Measurements from ENCODE around the gene SLPI. TPM values are rescaled to one million over a fixed set of nuclear protein-coding genes. Genes with fewer than 3 reads are reported as not detected.

SLPI gene
- total RNA-seq, 1 experiment from 2014 or later, result 1.5 TPM

DNA sequence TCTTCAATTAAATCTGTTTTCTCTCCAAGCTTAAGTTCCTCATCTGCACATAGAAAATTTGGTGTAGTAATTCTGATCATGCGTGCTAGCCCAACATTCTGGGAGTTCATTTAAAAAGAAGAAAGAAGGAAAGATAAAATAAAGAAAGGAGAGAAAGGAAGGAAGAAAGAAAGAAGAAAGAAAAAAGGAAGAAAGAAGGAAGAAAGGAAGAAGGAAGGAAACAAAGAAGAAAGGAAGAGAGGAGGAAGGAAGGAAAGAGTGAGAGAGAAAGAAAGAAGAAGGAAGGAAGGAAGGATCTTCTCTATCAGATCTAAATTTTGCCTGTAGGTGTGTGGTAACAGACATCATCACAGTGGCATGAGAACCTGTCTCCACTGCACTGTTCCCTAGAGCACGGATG lies 16.2 kb downstream of the SLPI start:
- in situ Hi-C loops (cut with HindIII; ENCODE audit: low pct_unique_long_range_greater_than_20kb, low sequenced_read_pairs), result no loop called here
- DNase-seq (ENCODE audit: low read depth), result no peak

DNA sequence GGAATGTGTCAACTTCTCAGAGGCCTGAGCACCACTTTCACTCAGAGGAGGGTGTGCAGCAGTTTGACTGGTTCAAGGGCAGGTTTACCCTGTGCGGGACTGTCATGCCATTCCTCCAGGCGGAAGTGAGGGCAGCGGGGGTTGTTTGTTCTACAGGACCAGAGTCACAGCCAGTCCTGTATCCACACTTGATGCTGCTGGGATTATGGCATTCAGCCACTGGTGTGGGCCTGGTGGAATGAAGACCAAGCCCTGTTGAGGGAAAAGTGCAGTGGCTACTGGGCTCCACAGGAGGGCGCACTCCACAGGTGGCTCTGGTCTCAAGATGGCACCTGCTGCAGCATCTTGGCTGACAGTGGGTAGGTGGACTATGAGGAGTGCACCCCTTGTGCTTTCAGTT lies 18.4 kb downstream of the SLPI start:
- no peak for DNase-seq (ENCODE audit: low read depth)
- in situ Hi-C loops (cut with HindIII; ENCODE audit: low pct_unique_long_range_greater_than_20kb, low sequenced_read_pairs), result no loop called here

DNA sequence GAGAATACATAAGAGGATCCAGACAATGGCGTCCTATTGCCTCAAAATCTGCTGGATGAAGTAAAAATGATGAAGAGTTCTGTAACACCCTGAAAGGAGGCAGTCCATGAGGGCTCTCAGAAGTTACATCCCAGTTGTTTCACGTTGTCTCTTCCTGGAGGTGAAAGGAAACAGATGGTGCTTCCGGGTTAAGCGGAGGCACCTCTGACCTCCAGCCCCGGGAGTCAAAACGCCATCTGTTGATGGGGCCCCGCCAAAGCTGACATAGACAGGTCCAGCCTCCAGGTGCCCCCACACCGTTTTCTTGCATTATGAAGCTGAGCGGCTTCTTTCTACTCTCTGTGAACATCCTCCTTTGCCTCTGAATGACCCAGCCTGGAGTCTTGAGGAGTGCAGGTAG lies 23.7 kb downstream of the SLPI start:
- in situ Hi-C loops (cut with HindIII; ENCODE audit: low pct_unique_long_range_greater_than_20kb, low sequenced_read_pairs), result no loop called here
- DNase-seq (ENCODE audit: low read depth), result no peak

DNA sequence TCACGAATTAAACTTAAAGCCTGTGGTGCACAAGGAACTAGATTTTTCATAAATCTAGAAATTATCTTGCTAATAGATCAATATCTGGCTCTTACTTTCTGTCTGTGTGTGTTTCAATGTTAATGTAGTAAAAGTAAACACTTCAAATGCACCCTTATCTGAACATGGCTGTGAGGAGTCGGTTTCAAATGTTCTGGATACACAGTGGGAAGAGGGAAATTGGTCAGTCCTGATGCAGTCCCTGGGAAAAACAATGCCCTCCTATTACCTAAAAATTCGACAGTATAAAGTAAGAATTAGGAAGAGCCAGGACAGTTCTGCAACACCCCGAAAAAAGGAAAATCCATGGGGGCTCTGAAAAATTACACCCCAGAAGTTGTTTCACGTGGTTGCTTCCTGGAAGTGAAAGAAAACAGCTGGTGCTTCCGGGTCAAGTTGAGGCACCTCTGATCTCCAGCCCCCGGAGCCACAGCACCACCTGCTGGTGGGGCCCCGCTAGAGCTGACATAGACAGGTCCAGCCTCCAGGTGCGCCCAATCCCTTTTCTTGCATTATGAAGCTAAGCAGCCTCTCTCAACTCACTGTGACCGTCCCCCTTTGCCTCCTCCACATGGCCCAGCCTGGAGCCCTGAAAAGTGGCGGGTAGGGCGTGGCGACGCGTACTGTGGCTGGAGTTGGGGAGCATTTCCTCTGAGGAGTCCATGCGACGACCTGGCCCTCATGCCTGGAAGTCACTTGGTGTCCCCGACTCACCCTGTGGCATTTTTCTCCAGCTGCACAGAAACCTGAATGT lies 24.9 kb downstream of the SLPI start:
- in situ Hi-C loops (cut with HindIII; ENCODE audit: low pct_unique_long_range_greater_than_20kb, low sequenced_read_pairs), result no loop called here
- no peak for DNase-seq (ENCODE audit: low read depth)

DNA sequence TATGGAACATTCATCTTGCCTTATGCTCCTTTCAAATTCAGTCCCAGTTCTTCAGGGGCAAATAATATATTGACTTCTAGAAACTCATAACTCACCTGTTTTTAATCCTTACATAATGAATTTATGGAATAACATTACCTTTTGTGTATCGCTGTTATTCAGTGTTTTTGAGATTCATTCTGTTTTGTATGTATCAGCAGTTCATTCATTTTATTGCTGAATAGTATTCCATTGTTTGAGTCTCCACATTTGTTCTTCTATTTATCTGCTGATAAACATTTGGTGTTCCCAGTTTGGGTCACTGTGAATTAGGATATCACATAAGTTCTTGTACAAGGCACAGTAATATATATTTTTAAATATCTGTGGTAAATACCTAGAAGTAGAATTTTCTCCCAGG lies 28.1 kb downstream of the SLPI start:
- in situ Hi-C loops (cut with HindIII; ENCODE audit: low pct_unique_long_range_greater_than_20kb, low sequenced_read_pairs), result no loop called here
- no peak for DNase-seq (ENCODE audit: low read depth)

DNA sequence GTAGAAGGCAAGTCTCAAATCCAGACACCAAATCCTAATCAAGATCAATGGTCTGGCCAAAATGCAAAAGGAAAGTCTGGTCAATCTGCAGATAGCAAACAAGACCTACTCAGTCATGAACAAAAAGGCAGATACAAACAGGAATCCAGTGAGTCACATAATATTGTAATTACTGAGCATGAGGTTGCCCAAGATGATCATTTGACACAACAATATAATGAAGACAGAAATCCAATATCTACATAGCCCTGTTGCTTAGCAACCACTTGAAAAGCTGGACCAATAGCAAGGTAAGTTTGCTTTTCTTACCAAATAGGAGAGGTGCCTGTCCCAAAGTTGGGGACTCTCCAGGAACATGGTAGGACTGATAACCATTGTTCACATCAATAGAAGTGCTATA lies 31.2 kb downstream of the SLPI start:
- in situ Hi-C loops (cut with HindIII; ENCODE audit: low pct_unique_long_range_greater_than_20kb, low sequenced_read_pairs), result no loop called here
- DNase-seq (ENCODE audit: low read depth), result no peak

DNA sequence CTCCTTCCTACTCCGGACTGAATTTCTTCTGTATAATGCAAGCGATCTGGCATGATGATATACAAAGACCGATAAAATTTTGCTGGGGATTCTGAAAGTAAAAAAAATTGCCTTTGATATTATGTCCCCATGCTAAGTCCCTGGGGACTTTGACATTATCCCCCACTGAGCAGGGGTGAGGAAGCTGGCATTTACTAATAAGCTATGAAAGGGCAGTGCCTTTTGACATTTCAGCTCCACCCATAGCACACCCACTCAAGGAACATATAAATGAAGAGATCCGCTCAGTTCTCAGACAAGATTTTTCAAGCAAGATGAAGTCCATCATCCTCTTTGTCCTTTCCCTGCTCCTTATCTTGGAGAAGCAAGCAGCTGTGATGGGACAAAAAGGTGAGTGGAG lies 33.3 kb downstream of the SLPI start, which contains the start of gene SEMG2:
SEMG2 (plus strand) TSS at position 298 of the 400 bp plus-strand sequence; CDS start at position 315, 17 bp downstream.
- in situ Hi-C loops (cut with HindIII; ENCODE audit: low pct_unique_long_range_greater_than_20kb, low sequenced_read_pairs), result no loop called here

DNA sequence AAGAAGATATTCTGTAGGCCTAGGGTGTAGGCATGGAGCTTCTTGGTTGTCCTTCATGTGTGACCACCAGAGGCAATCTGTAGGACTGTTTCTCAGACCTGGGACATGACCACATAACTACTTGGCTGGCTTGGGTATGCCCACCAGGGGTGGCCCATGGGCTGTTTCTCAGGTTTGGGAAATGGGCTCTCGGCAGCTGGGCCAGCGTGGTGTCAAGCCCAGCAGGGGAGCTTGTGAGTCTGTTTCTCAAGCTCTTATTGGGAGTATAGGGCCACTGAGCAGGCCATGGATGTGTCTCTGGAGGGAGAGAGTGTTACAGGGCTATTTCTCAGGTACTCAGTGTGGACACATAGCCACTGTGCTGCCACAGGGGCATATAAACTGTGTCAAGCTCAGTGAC lies 35.7 kb downstream of the SLPI start:
- in situ Hi-C loops (cut with HindIII; ENCODE audit: low pct_unique_long_range_greater_than_20kb, low sequenced_read_pairs), result no loop called here
- no peak for DNase-seq (ENCODE audit: low read depth)

More for the DNA sequence above, 33.3 kb downstream of the SLPI start, which contains the start of gene SEMG2:
- no peak for DNase-seq (ENCODE audit: low read depth)

DNA sequence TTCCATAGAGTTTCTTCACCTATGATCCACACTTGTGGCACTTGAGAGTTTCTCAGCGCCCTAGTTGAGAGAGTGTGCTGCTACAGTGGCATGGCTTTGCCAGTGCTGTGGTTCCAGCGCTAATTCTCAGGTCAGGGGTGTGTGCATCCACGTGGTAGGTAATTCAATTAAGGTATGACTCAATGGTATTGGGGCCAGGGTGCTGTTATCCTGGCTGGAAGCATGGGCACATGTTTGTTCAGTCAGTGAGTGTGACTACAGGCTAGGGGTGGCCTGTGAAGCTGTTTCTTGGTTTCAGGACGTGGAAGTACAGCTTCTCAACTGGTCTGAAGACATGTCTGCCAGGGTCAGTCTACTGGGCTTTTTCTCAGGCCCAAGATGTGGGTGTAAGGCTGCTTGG lies 36.2 kb downstream of the SLPI start:
- in situ Hi-C loops (cut with HindIII; ENCODE audit: low pct_unique_long_range_greater_than_20kb, low sequenced_read_pairs), result no loop called here
- no peak for DNase-seq (ENCODE audit: low read depth)

DNA sequence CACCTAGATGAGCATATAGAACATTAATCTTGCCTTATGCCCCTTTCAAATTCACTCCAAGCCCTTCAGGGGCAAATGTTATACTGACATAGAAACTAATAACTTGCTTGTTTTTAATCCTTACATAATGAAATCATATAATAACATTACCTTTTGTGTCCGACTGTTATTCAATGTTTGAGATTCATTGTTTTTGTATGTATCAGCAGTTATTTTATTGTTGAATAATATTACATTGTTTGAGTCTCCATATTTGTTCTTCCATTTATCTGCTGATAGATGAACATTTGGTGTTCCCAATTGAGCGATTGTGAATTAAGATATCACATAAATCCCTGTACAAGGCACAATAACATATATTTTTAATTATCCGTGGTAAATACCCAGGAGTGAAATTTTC lies 41.5 kb downstream of the SLPI start:
- in situ Hi-C loops (cut with HindIII; ENCODE audit: low pct_unique_long_range_greater_than_20kb, low sequenced_read_pairs), result no loop called here
- no peak for DNase-seq (ENCODE audit: low read depth)

DNA sequence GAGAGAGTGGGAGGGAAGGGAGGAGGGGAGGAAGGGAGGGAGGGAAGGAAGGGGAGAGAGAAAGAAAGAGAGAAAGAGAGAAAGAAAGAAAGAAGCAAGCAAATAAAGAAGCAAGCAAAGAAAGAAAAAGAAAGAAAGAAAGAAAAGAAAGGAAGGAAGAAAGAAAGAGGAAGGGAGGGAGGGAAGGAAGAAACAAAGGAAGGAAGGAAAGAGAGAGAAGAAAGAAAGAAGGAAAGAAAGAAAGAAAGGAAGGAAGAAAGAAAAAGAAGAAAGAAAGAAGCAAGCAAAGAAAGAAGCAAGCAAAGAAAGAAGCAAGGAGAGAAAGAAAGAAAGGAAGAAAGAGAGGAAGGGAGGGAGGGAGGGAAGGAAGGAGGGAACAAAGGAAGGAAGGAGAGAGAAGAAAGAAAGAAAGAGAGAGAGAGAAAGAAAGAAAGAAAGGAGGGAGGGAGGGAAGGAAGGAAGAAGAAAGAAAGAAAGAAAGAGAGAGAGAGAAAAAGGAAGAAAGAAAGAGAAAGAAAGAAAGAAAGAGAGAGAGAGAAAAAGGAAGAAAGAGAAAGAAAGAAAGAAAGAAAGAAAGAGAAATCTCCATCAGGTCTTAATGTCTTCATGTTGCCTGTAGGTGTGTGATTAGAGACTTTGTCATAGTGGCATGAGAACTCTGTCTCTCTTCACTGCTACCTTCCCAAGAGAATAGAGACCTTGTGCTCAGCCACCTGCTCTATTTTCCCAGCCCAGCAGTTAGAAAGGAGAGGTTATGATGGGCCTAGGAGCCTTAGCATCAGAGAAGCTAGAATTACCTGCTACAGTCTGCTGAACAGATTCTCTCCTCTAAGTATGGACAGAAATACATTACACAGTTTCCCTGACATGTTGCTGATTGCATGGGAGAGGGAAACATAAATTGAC lies 42.5 kb downstream of the SLPI start:
- in situ Hi-C loops (cut with HindIII; ENCODE audit: low pct_unique_long_range_greater_than_20kb, low sequenced_read_pairs), result no loop called here
- no peak for DNase-seq (ENCODE audit: low read depth)

DNA sequence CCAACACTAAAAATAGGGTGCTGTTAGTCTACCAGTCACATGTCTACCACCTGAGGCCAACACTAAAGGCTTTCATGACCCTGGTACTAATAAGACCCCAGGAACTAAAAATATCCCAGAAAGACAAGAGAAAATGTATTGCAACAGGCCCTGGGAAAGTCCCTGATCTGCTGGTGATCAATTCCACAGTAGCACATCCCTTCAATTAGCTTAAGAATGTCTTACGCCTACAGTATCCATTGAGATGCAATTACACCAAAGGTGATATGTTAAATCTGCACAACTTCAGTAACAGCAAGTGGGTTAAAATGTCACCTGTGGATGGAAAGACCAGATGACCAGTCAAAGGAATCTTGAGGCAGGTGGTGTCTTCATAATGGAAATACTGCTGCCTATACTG lies 44.4 kb downstream of the SLPI start:
- in situ Hi-C loops (cut with HindIII; ENCODE audit: low pct_unique_long_range_greater_than_20kb, low sequenced_read_pairs), result no loop called here
- no peak for DNase-seq (ENCODE audit: low read depth)

DNA sequence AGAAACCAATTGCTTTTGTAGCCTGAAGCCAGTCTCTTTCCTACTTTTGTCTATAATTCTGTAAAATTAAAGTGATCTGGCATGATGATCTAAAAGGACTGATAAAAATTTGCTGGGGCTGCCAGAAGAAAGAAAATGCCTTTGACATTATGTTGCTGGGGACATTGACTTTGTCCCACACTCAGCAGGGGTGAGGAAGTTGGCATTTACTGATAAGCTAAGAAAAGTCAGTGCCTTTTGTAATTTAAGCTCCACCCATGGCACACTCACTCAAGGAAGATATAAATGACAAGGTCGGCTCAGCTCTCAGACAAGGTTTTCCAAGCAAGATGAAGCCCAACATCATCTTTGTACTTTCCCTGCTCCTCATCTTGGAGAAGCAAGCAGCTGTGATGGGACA lies 47.6 kb downstream of the SLPI start, which contains the start of gene SEMG1:
SEMG1 (plus strand) TSS at position 309 of the 400 bp plus-strand sequence; CDS start at position 330, 21 bp downstream.
- in situ Hi-C loops (cut with HindIII; ENCODE audit: low pct_unique_long_range_greater_than_20kb, low sequenced_read_pairs), result no loop called here
- no peak for DNase-seq (ENCODE audit: low read depth)

Other genes with a start within 250 kb of the SLPI start
- not detected in 2 replicates for gene KCNS1, start 153.4 kb downstream of the SLPI start, total RNA-seq (2014; rRNA removed; shearing (Covaris generic); ENCODE audit: low replicate concordance)
- gene WFDC5, start 139.4 kb downstream of the SLPI start, total RNA-seq (2014; rRNA removed; shearing (Covaris generic); ENCODE audit: low replicate concordance), result not detected in 2 replicates
- gene WFDC12, start 130.1 kb downstream of the SLPI start, total RNA-seq (2014; rRNA removed; shearing (Covaris generic); ENCODE audit: low replicate concordance), result not detected in 2 replicates
- not detected in 2 replicates for gene PI3, start 79.7 kb downstream of the SLPI start, total RNA-seq (2014; rRNA removed; shearing (Covaris generic); ENCODE audit: low replicate concordance)
- not detected in 2 replicates for gene SEMG1, start 47.5 kb downstream of the SLPI start, total RNA-seq (2014; rRNA removed; shearing (Covaris generic); ENCODE audit: low replicate concordance)
- gene SEMG2, start 33.2 kb downstream of the SLPI start, total RNA-seq (2014; rRNA removed; shearing (Covaris generic); ENCODE audit: low replicate concordance), result not detected in 2 replicates
- gene RBPJL, start 52.3 kb upstream of the SLPI start, total RNA-seq (2014; rRNA removed; shearing (Covaris generic); ENCODE audit: low replicate concordance), result not detected in 2 replicates
- gene MATN4, start 53.7 kb upstream of the SLPI start, total RNA-seq (2014; rRNA removed; shearing (Covaris generic); ENCODE audit: low replicate concordance), result 0.10 and 2.1 TPM in 2 replicates
- gene SDC4, start 93.9 kb upstream of the SLPI start, total RNA-seq (2014; rRNA removed; shearing (Covaris generic); ENCODE audit: low replicate concordance), result 92.8 and 111 TPM in 2 replicates
- 59.1 and 84.9 TPM in 2 replicates for gene SYS1, start 108.6 kb upstream of the SLPI start, total RNA-seq (2014; rRNA removed; shearing (Covaris generic); ENCODE audit: low replicate concordance)
- gene TP53TG5, start 123.8 kb upstream of the SLPI start, total RNA-seq (2014; rRNA removed; shearing (Covaris generic); ENCODE audit: low replicate concordance), result not detected in 2 replicates
- 2.5 and 21.5 TPM in 2 replicates for gene DBNDD2, start 153.7 kb upstream of the SLPI start, total RNA-seq (2014; rRNA removed; shearing (Covaris generic); ENCODE audit: low replicate concordance)
- 66.4 and 89.4 TPM in 2 replicates for gene PIGT, start 161.6 kb upstream of the SLPI start, total RNA-seq (2014; rRNA removed; shearing (Covaris generic); ENCODE audit: low replicate concordance)
- not detected in 2 replicates for gene WFDC2, start 215.2 kb upstream of the SLPI start, total RNA-seq (2014; rRNA removed; shearing (Covaris generic); ENCODE audit: low replicate concordance)